Adipocyte (in vitro differentiated cells): ENCODE measurements around the gene ARL15.

ENCODE experiments used
- DNase-seq: peaks from one replicate; pipeline ENCODE4 v3.0.0-alpha.2; 2015; ENCODE audit warnings: low read depth
- H3K27me3 ChIP-seq: replicated peaks from 2 replicates; pipeline ENCODE4 v1.7.0; 2013; ENCODE audit warnings: mild to moderate bottlenecking, low read length, moderate library complexity; ENCODE audit not compliant: control insufficient read depth, insufficient read depth
- H3K36me3 ChIP-seq: 2 replicates; pipeline ENCODE4 v1.7.0; 2013; ENCODE audit warnings: low read length, mild to moderate bottlenecking, moderate library complexity; ENCODE audit not compliant: control insufficient read depth, insufficient read depth, severe bottlenecking
- H3K4me1 ChIP-seq: 2 replicates; pipeline ENCODE4 v1.7.0; 2013; ENCODE audit warnings: mild to moderate bottlenecking, low read length, moderate library complexity; ENCODE audit not compliant: control insufficient read depth, insufficient read depth
- H3K4me3 ChIP-seq: 2 replicates; pipeline ENCODE4 v1.7.0; 2013; ENCODE audit warnings: mild to moderate bottlenecking, low read length, moderate library complexity
- H3K9ac ChIP-seq: 2 replicates; pipeline ENCODE4 v1.7.0; 2013; ENCODE audit warnings: mild to moderate bottlenecking, low read length, moderate library complexity
- H3K9me3 ChIP-seq: 2 replicates; pipeline ENCODE4 v1.7.0; 2013; ENCODE audit warnings: mild to moderate bottlenecking, low read length, moderate library complexity; ENCODE audit not compliant: control insufficient read depth

ARL15 gene

DNA sequence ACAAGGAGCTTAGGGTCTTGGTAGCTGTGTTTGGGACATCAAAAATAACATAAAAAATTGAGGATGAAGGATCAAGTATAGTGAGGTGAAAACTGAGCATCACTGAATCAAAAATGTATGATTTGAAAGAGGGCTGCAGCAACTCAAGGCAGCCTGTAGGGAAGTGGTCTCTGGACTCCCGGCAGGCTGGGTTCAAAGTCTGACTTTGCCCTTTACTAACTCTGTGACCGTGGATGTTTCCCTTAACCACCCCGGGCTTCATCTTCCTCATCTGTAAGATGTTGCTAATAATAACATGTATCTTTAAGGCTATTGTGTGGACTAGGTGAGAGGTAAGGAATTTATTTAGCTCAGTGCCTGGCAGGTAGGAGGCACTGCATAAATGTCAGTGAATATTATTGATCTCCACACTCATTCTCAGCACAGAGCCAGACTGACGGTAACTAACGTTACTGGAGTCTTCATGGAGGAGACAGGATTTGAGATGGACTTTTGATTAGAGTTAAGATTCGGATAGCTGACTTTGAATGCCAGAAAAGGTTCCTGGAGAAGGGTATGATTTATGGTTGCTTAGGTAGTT is 382.6 kb downstream of the ARL15 start:
- no peaks in the 10 kb centered on the region for H3K36me3 ChIP-seq
- H3K9ac ChIP-seq = no peak overlapping the region
- DNase-seq = no peak
- no peaks in the 10 kb centered on the region for H3K9me3 ChIP-seq
- no peaks in the 10 kb centered on the region for H3K27me3 ChIP-seq
- H3K4me1 ChIP-seq = peaks cover 17% of the 10 kb centered on the region
- no peak overlapping the region for H3K4me3 ChIP-seq

DNA sequence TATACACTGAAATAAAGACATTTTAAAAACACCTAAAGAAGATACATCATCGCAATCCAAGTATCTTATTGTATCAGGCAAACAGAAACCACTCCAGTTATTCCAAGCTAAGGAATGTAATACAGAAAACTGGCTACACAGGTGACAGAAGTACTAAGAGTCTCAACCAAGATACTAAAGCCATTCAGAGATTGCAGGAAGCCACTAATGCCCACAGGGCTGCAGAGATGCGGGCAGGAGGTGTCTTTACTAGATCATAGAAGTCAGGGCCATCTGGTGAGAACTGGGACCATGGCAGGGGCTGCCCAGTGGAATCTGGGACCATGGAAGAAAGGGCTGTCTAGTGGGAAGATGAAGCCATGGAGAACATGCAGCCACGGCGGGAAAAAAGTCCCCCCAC is 384.3 kb downstream of the ARL15 start:
- no peak overlapping the region for H3K4me3 ChIP-seq
- no peak overlapping the region for H3K9ac ChIP-seq
- no peaks in the 10 kb centered on the region for H3K27me3 ChIP-seq
- no peak for DNase-seq
- no peaks in the 10 kb centered on the region for H3K36me3 ChIP-seq
- H3K4me1 ChIP-seq = peaks cover 12% of the 10 kb centered on the region
- H3K9me3 ChIP-seq = no peaks in the 10 kb centered on the region

DNA sequence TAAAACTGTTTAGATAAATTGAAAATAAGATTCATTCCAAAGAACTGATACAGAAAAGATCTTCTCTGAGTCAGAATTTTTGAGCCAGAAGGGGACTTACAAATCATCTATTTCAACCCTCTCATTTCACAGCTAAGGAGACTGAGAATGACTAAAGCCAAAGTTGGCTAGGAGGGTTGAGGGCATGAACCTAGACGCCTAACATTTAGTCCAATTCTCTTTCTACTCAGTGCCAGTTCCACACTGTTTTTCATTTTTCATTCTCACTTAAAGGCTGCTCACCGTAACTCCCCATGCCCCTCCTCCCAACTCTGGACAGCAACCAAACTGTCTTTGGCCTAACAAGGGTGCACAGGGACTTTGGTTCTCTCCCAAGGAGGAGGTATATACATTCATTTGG is 386.0 kb downstream of the ARL15 start:
- H3K4me3 ChIP-seq = peak overlapping the region; percentile 54
- H3K27me3 ChIP-seq = no peaks in the 10 kb centered on the region
- peak overlapping the region; percentile 43 for H3K9ac ChIP-seq
- H3K9me3 ChIP-seq = no peaks in the 10 kb centered on the region
- H3K36me3 ChIP-seq = no peaks in the 10 kb centered on the region
- no peak for DNase-seq
- peaks cover 12% of the 10 kb centered on the region for H3K4me1 ChIP-seq

DNA sequence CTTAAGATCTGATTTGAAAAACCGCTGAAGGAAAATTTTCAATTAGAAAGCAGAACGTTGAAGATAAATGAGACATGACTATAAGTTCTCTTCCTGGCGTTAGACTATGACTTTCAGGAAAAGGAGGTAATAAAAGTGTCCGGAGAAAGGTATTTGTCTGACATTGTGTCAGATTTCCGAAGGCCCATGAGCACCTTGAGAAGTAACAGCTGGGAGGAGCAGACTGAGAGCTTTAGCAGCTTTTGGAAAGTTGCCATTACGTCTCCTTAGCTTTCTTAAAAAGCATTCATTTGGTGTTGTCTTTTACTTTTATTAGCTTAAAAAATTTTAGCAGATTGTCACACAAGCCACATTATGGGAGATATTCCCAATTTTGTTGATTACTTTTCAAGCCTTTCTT is 386.4 kb downstream of the ARL15 start:
- peak overlapping the region; percentile 54 for H3K4me3 ChIP-seq
- H3K9me3 ChIP-seq = no peaks in the 10 kb centered on the region
- H3K27me3 ChIP-seq = no peaks in the 10 kb centered on the region
- H3K36me3 ChIP-seq = no peaks in the 10 kb centered on the region
- peak overlapping the region; percentile 43 for H3K9ac ChIP-seq
- peaks cover 12% of the 10 kb centered on the region for H3K4me1 ChIP-seq
- DNase-seq = no peak

DNA sequence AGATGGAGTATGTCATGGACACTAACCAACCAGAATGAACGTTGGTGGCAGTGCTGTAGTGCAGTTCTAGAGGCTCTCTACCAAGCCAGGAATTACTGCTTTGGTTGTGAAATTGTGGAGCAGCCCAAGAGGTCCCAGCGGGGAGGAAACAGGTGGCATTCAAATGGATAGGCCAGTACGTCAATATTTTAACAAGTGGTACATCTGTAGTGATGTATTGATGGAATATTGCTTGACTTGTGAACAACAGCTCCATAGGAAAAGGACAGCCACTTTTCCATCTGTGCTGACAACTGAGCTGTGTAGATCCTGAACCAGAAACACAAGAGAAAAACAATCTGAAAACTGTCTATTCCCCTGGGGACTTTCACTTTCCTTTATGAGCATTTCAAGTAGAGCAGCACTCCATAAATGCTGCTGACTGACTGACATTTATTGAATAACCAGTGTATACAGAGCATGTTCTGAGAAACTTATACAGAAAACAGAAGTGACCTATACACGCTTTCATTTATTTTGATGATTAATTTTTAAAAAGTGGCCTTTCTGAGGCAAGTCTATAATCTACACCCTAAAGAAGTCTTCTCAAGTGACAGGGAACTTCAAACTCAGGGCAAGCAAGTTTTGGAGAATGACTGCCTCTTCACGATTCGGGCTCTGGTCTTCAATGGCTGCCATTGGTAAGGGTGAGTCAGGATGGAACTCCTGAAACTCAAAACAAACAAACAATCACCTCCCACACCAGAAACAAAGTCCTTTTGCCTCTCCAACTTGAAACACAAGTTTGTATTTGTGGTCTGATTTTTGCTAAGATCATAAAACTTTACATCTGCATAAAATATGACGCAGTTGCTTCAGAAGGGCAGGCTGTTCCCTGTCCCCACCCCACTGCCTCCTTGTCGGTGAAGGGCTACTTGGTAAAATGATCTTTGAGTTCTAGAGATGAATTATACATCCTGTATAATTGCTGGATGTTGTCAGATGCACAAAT is 387.6 kb downstream of the ARL15 start:
- Histone ChIP-seq H3K27me3 (no peaks in the 10 kb centered on the region), H3K9ac (no peak overlapping the region), H3K9me3 (no peaks in the 10 kb centered on the region), H3K4me3 (no peak overlapping the region), H3K36me3 (no peaks in the 10 kb centered on the region), H3K4me1 (peaks cover 12% of the 10 kb centered on the region)
- DNase-seq = no peak

DNA sequence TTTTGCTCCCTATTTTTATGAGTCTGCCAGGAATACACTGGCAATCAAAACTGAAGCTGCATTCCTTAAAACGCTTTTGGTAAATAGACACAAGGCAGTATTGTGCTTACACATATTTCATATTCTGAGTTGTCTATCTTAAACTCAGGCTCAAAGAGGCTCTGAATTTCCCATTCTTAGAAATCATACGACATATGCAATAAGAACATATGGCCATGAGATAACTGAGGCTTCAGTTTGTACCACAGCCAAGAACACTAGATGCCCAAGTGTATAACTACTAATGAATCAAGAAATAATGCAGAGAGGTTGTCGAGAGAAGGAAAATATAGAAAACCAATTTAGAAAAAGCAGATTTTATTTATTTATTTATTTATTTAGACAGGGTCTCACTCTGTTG is 392.5 kb downstream of the ARL15 start:
- peak overlapping the region; percentile 13 for H3K9ac ChIP-seq
- no peak for DNase-seq

DNA sequence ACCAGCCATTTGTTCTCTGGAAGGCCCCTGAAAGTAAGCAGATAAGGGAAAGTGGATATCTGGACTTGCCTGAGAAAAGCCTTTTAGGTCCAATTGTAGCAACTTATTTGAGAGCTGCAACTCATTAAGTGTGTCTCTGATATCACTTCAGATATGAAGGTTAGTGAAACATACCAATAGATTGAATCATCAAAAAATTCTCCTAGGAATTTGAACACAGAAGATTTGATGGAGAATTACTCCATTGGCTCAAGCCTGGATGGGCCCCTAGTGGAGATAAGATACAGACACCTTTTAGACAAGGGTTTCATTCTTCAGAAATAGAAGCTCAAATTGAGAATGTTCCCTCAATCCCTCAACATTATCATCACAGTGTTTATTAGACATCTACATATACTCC is 393.3 kb downstream of the ARL15 start:
- H3K9ac ChIP-seq = no peak overlapping the region
- peak; percentile 53 for DNase-seq

More for the DNA sequence above, 392.5 kb downstream of the ARL15 start:
- Histone ChIP-seq H3K4me3 (no peak overlapping the region), H3K27me3 (no peaks in the 10 kb centered on the region), H3K4me1 (peaks cover 5% of the 10 kb centered on the region), H3K9me3 (no peaks in the 10 kb centered on the region), H3K36me3 (no peaks in the 10 kb centered on the region)

DNA sequence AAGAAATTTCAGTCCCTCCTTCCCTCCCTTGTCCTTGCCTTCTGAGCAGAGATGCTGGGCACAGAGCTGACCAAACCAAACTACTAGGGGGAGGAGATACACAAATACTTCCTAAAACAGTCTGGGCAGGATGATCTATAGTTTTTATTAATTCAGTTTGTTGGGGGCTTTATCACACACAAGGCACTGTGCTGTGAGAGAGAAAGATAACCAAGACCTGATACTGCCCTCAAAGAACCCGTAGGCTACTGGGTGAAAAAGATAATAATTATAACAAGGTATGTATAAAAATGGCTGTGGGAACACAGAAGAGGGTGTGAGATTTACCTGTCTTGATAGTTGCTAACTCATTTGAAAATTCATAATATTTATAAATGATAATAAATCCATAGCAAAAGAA is 395.3 kb downstream of the ARL15 start:
- H3K36me3 ChIP-seq = no peaks in the 10 kb centered on the region
- H3K27me3 ChIP-seq = no peaks in the 10 kb centered on the region
- H3K9me3 ChIP-seq = no peaks in the 10 kb centered on the region
- H3K4me1 ChIP-seq = peaks cover 5% of the 10 kb centered on the region
- H3K4me3 ChIP-seq = no peak overlapping the region
- no peak for DNase-seq
- no peak overlapping the region for H3K9ac ChIP-seq

More for the DNA sequence above, 393.3 kb downstream of the ARL15 start:
- Histone ChIP-seq H3K36me3 (no peaks in the 10 kb centered on the region), H3K4me1 (peaks cover 5% of the 10 kb centered on the region), H3K4me3 (no peak overlapping the region), H3K27me3 (no peaks in the 10 kb centered on the region), H3K9me3 (no peaks in the 10 kb centered on the region)

DNA sequence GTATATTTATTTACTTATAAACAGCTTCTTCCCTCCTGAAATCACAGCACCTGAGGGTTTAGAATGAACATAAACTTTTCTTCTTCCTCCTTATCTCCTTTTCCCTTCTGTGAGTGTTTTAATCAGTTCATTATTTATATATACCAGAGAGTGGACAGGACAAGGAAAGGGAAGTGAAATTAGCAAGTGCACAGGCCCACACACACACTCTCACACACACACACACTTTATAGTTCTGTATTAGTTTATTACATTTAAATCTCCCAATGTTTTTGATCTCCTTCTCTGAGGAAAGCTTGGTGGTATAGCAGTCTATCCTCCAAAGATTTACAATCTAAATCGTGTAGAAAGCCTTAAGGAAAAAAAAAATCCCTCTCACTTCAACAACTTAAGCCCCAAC is 396.4 kb downstream of the ARL15 start:
- no peak for DNase-seq
- Histone ChIP-seq H3K4me1 (peaks cover 5% of the 10 kb centered on the region), H3K36me3 (no peaks in the 10 kb centered on the region), H3K9me3 (no peaks in the 10 kb centered on the region), H3K4me3 (no peak overlapping the region), H3K27me3 (no peaks in the 10 kb centered on the region), H3K9ac (no peak overlapping the region)

DNA sequence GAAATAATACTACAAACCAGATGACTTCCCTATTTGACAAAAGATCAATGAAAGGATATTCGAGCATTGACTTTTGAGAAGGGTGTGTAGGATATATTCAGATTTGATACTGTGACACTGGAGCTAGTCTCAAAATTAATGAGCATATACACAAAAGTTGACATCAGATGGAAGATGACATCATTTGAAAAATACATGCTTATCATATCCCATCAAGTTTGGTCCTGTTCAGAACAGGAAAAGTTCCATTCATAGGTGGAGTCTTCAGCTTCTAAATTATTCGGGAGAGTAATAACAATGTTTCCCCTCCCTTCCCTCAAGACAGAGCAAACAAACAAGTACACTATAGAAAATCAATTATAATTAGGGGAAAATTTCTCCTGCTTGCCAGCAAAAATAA is 401.6 kb downstream of the ARL15 start:
- no peaks in the 10 kb centered on the region for H3K9me3 ChIP-seq
- H3K36me3 ChIP-seq = no peaks in the 10 kb centered on the region
- no peak overlapping the region for H3K9ac ChIP-seq
- H3K4me3 ChIP-seq = no peak overlapping the region
- no peaks in the 10 kb centered on the region for H3K4me1 ChIP-seq
- DNase-seq = no peak
- H3K27me3 ChIP-seq = no peaks in the 10 kb centered on the region

DNA sequence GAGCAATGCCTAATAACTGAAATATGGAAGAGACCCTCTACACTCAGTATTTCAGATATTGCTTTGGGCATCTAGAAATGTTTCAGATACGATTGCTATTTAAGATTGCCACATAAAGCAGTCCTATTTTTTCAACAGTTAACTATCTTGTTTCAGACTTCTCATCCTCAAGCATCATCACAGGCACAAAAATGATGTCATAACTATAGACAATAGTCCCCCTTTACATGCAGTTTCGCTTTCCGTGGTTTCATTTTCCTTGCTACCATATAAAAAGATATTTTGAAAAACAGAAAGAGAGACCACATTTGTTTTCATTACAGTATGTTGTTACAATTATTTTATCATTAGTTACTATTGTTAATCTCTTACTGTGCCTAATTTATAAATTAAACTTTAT is 402.5 kb downstream of the ARL15 start:
- Histone ChIP-seq H3K4me3 (no peak overlapping the region), H3K36me3 (no peaks in the 10 kb centered on the region), H3K9me3 (no peaks in the 10 kb centered on the region), H3K9ac (no peak overlapping the region), H3K4me1 (peaks cover 4% of the 10 kb centered on the region), H3K27me3 (no peaks in the 10 kb centered on the region)
- DNase-seq = no peak
